GM12873 (cell line): Measurements from ENCODE around the gene SGTB.

Experiments
- TF ChIP-seq, protein P1 (sequence below): IDR thresholded peaks from 2 replicates; pipeline ENCODE4 v1.5.1; 2012; ENCODE audit warnings: low read depth, mild to moderate bottlenecking, moderate library complexity, low read length, control low read depth; ENCODE audit not compliant: insufficient read depth; ENCODE audit errors: missing control alignments

Gene SGTB

DNA sequence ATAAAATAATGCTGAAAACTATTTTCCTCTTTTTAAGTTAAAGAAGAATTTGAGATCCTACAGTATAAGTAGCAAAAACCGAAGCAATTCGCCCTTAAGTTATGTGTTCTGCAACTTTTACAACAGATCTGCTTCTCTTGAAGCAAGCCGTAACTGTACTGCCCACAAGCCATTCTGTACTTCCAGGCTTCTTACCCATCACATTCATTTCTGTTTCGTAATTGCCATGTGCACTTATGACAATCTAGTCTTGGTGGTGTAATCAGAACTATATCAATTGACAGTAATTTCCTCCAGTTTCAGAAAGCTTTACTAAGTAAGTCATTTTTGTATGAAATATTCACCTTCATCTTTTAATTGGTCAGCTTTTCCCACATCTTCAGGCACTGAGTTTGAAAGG, 13.8 kb downstream of the SGTB start:
- TF ChIP-seq, protein P1, sequence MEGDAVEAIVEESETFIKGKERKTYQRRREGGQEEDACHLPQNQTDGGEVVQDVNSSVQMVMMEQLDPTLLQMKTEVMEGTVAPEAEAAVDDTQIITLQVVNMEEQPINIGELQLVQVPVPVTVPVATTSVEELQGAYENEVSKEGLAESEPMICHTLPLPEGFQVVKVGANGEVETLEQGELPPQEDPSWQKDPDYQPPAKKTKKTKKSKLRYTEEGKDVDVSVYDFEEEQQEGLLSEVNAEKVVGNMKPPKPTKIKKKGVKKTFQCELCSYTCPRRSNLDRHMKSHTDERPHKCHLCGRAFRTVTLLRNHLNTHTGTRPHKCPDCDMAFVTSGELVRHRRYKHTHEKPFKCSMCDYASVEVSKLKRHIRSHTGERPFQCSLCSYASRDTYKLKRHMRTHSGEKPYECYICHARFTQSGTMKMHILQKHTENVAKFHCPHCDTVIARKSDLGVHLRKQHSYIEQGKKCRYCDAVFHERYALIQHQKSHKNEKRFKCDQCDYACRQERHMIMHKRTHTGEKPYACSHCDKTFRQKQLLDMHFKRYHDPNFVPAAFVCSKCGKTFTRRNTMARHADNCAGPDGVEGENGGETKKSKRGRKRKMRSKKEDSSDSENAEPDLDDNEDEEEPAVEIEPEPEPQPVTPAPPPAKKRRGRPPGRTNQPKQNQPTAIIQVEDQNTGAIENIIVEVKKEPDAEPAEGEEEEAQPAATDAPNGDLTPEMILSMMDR: no peak

DNA sequence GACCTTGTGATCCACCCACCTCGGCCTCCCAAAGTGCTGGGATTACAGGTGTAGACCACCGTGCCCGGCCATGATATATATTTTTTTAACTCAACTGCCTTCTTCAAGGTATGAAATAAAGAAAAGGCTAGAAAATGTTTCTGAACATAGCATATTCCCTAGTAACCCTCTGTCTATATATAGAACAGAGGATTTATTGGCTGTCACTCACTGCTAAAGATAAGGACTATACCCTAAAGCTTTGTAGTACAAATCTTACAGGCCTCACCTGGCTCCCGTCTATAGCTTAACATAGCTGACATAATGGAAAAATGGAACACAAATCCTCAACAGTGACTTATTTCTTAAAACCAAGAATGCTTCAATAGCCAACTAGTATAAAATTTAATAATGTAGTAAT, 14.2 kb downstream of the SGTB start:
- TF ChIP-seq, protein P1: no peak

DNA sequence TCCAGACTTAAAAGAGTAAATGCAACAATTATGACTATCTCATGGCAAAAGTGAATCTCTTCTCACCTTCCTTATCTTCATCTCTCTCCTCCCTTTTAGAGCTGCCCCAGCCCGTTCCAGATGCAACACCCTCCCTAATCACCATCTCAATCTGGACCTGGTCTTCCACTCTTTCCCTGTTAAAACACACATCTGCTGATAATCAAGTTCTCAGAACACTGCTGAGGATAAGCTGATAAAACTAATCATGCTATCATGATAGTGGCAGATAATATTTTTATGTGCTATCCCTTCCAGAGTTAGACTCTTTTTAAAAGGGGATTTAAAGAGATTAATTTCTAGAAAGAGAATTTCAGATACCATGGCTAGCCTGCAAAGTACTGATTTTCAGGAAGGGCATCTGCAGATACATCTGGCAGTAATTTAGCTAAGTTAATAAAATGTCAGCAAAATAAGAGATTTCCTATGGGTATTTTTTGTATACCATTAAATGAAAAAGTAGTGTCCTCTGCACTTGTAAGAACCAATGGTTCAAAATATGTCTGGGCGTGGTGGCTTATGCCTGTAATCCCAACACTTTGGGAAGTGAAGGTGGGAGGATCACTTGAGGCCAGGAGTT, 17.2 kb downstream of the SGTB start:
- TF ChIP-seq, protein P1: no peak

DNA sequence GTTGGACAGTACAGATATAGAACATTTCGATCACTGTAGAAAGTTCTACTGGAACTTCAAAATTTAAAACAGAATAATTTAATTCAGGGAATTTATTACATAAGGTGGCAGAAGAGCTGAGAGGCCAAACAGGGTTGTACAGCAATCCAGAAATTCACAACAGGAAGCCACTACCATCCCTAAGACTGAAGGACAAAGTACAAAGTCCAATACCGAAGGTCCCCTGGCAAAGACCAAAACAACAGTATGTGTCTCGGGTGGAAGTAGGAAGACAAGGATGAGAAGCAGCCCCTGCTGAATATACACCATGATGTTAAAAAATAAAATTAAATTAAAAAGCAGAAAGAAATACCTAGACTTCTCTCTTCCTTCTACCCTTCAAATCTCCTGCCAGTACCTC, 19.9 kb downstream of the SGTB start:
- TF ChIP-seq, protein P1: no peak

DNA sequence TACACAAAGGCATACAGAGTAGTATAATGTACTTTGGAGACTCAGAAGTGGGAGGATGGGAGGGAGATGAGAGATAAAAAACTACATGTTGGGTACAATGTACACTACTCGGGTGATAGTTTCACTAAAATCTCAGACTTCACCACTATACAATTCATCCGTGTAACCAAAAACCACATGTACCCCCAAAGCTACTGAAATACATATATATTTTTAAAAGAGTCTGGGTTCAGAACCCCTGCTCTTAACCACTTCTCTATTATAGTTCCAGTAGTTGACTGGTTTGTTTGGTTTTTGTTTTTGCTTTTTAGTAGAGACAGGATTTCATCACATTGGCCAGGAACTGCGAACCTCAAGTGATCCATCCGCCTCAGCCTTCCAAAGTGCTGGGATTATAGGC, 22.6 kb downstream of the SGTB start:
- TF ChIP-seq, protein P1: no peak

DNA sequence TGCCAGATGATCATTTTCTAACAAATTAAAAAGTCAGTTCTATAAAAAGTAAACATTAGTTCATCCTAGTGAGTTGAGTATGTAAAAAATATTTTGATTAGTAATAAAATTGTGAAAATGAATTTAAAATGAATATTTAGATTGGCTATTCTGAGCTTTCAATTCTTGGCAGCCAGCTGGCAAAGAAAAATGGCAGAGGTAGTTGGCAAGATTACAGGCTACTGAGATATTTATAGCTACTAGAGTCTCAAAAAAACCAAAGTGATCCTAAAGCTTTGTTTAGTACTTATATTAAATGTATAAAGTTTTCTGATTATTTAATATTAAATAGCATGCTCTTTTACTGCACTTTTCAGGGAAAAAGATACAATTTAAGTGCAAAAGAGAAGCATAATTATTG, 25.0 kb downstream of the SGTB start:
- TF ChIP-seq, protein P1: no peak

DNA sequence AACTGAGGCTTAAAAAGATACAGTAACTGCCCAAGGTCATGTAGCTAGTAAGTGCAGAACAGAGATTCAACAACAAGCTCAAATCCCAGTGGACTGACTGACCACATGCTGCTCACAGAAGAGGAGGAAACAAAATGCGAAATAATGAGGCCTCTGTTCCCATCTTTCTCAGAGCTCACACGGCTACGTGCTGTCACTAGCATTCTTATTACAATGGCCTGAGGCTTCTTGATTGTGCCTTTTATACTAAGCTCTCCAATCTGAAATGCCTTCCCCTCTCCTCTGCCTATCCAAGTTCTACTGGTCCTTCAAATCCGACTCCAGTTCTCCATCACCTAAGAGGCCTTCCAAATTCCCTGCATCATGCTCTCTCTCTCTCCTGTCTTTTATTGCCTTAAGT, 26.0 kb downstream of the SGTB start:
- TF ChIP-seq, protein P1: no peak

DNA sequence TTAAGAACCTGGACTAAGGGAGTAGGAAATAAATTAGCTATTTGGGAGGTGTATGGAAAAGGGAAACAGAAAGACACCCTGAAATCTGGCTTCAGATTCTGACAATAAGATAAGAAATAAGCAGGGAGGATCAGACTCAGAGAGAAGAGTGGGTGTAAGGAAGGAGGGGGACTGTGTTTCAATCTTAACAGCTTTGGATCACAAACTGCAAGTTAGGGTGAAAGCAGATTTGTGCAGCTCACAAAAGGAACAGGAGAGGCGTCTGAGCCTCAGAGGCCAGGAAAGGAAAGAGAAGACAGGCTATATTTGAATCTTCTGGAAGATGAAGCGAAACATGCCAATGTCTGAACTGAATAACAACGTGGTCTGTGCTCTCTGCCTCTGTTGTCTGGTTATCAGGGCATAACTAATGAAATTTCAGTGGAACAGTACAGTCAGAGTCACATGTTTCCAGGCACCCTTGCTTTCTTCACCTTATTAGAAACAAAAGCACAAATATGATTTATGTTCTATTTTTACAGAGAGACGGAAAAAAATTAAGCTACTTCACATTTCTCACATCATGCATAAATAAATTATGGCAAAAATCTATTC, 26.6 kb downstream of the SGTB start:
- TF ChIP-seq, protein P1: no peak
